Fibroblast of lung (primary cell): ENCODE data around the gene SOX3. TPM values are rescaled to one million over a fixed set of nuclear protein-coding genes. Genes with fewer than 3 reads are reported as not detected.

Source experiments
- DNase-seq, 2 donors: peaks; one replicate each; pipeline versions ENCODE4 v3.0.0 to v3.0.0-alpha.2; 2010; ENCODE audit warnings: low read depth in 2 of 2
- H2AFZ ChIP-seq: 2 replicates; pipeline ENCODE4 v1.5.1; 2012; ENCODE audit warnings: low read length, control low read depth, inconsistent platforms
- H3K27ac ChIP-seq: 2 replicates; pipeline ENCODE4 v1.5.1; 2011; ENCODE audit warnings: low read length, control low read depth; ENCODE audit not compliant: insufficient read depth
- H3K27me3 ChIP-seq: 2 replicates; pipeline ENCODE4 v1.5.1; 2011; ENCODE audit warnings: mild to moderate bottlenecking, low read length; ENCODE audit not compliant: control insufficient read depth, insufficient read depth
- H3K36me3 ChIP-seq: 2 replicates; pipeline ENCODE4 v1.5.1; 2011; ENCODE audit warnings: low read length; ENCODE audit not compliant: control insufficient read depth, insufficient read depth
- H3K4me1 ChIP-seq: 2 replicates; pipeline ENCODE4 v1.5.1; 2011; ENCODE audit warnings: low read length; ENCODE audit not compliant: control insufficient read depth, insufficient read depth; ENCODE audit errors: extremely low read depth
- H3K4me2 ChIP-seq: 2 replicates; pipeline ENCODE4 v1.5.1; 2011; ENCODE audit warnings: low read length, control low read depth; ENCODE audit not compliant: insufficient read depth; ENCODE audit errors: extremely low read depth
- H3K4me3 ChIP-seq, 4 experiments: fragments of 200-600 bp in 1 of 4; sonication (generic) in 1 of 4; replicated peaks in 1 of 4; 2 replicates each; pipeline ENCODE4 v1.5.1; 2011 to 2016; ENCODE audit warnings: low read length in 4 of 4, low read depth in 3 of 4, mild to moderate bottlenecking in 3 of 4, control low read depth in 2 of 4, inconsistent platforms in 1 of 4, mixed read lengths in 1 of 4; ENCODE audit not compliant: insufficient read depth in 1 of 4; ENCODE audit errors: control extremely low read depth in 1 of 4
- H3K79me2 ChIP-seq: 2 replicates; pipeline ENCODE4 v1.5.1; 2012; ENCODE audit warnings: mild to moderate bottlenecking, low read length, inconsistent platforms; ENCODE audit not compliant: control insufficient read depth, insufficient read depth
- H3K9ac ChIP-seq: 2 replicates; pipeline ENCODE4 v1.5.1; 2011; ENCODE audit warnings: mild to moderate bottlenecking, low read length, control low read depth; ENCODE audit not compliant: insufficient read depth
- H3K9me3 ChIP-seq: 2 replicates; pipeline ENCODE4 v1.5.1; 2012; ENCODE audit warnings: low read depth, low read length; ENCODE audit not compliant: control insufficient read depth, insufficient read depth
- H4K20me1 ChIP-seq: 2 replicates; pipeline ENCODE4 v1.5.1; 2011; ENCODE audit warnings: low read length; ENCODE audit not compliant: control insufficient read depth, insufficient read depth; ENCODE audit errors: extremely low read depth
- EZH2 ChIP-seq: IDR thresholded peaks from 2 replicates; pipeline ENCODE4 v1.5.1; 2012; ENCODE audit warnings: low read length, control low read depth, mild to moderate bottlenecking; ENCODE audit errors: missing control alignments
- polyA plus RNA-seq, 2 donors: library from polyadenylated mRNA; depleted of rRNA in 1 of 2; stranded (reverse) in 1 of 2; unstranded in 1 of 2; fragments of >200 nt; gene quantifications; 2 replicates each; pipeline ENCODE4 v1.2.1, GENCODE V29; 2011 to 2012; ENCODE audit warnings: missing spikeins in 1 of 2
- total RNA-seq: library from RNA; depleted of rRNA; stranded (reverse); fragments of >200 nt; gene quantifications from 2 replicates; pipeline ENCODE4 v1.2.1, GENCODE V29; 2014
- TF ChIP-seq, protein P1 (sequence below), 2 donors: IDR thresholded peaks in 1 of 2; conservative IDR thresholded peaks in 1 of 2; 1 replicate in 1 of 2; 2 replicates in 1 of 2; pipeline ENCODE4 v1.5.1; 2011 to 2012; ENCODE audit warnings: low read length in 2 of 2, control low read depth in 1 of 2, inconsistent platforms in 1 of 2, low read depth in 1 of 2, mild to moderate bottlenecking in 1 of 2

The SOX3 gene
- total and polyA plus RNA-seq, 2 donors (not counting 1 experiment from before 2014, with no cell fraction given): 0.02 TPM; not detected in 1

- H4K20me1 ChIP-seq: no peaks in the 10 kb centered on the region
- TF ChIP-seq EZH2: peak; percentile 89
- TF ChIP-seq, protein P1, sequence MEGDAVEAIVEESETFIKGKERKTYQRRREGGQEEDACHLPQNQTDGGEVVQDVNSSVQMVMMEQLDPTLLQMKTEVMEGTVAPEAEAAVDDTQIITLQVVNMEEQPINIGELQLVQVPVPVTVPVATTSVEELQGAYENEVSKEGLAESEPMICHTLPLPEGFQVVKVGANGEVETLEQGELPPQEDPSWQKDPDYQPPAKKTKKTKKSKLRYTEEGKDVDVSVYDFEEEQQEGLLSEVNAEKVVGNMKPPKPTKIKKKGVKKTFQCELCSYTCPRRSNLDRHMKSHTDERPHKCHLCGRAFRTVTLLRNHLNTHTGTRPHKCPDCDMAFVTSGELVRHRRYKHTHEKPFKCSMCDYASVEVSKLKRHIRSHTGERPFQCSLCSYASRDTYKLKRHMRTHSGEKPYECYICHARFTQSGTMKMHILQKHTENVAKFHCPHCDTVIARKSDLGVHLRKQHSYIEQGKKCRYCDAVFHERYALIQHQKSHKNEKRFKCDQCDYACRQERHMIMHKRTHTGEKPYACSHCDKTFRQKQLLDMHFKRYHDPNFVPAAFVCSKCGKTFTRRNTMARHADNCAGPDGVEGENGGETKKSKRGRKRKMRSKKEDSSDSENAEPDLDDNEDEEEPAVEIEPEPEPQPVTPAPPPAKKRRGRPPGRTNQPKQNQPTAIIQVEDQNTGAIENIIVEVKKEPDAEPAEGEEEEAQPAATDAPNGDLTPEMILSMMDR (conservative IDR thresholded peaks at IDR 0.05 in 1 of 2, IDR thresholded peaks at IDR 0.05 in 1 of 2; ENCODE audit: low read depth in 1 of 2, low read length in 2 of 2): no peak
- no peak overlapping the region for H3K4me3 ChIP-seq
- no peaks in the 10 kb centered on the region for H3K36me3 ChIP-seq
- no peaks in the 10 kb centered on the region for H3K9me3 ChIP-seq
- no peaks in the 10 kb centered on the region for H3K79me2 ChIP-seq
- no peak for DNase-seq
- no peak overlapping the region for H3K27ac ChIP-seq
- H3K9ac ChIP-seq: no peak overlapping the region
- H2AFZ ChIP-seq: no peak overlapping the region
- H3K4me1 ChIP-seq: no peaks in the 10 kb centered on the region
- no peak overlapping the region for H3K4me2 ChIP-seq
- peaks cover 37% of the 10 kb centered on the region for H3K27me3 ChIP-seq
Measured at GRCh38 chrX:140507223-140507981, 2.5 kb upstream of the SOX3 start.

DNA sequence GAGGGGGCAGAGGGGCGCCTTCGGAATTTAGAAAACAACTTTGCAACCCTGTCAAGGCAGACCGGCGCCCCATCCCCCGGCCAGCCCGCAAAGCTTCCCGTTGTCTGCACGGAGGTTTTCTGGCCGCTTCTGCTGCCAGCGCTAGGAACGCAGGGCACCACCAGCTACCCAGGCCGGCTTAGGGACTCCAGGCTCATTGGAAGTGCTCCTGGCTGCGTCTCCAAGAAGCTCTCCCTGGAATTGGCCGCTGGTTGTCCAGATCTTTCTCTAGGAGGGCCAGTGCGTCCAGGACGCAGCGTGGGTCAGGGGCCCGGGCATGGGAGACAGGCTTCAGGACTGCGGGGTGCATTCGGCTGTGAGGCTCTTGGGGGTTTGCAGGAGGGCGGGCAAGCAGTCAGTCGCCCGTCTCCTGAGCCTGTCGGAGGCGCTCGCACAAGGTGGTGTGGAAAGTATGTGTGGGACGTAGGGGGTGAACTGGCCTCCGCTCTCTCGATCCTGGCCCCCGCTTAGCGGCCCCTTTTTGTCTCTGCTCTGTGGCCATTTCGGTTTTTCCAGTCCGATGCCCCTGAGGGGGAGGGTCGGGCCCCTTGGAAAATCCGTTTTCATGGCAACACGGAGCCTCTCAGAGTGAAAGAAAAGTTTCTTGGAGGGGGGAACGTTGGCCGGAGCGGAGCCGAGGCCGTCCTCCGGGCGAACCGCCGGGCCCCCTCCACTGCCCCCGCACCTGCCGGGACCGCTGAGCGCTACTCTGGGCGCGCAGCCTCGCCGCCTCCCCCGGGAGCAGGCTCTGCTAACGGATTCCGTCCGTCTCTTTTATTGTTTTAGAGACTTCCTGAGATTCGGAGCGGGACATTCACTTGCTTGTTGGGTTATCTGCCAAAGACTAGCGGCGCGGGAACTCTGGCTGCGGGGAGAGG, 810 bp upstream of the SOX3 start:
- Histone ChIP-seq H3K9ac (no peak overlapping the region), H3K4me2 (no peak overlapping the region), H2AFZ (no peak overlapping the region), H3K36me3 (no peaks in the 10 kb centered on the region), H3K27me3 (peaks cover 43% of the 10 kb centered on the region), H3K9me3 (no peaks in the 10 kb centered on the region), H3K79me2 (no peaks in the 10 kb centered on the region), H3K4me1 (no peaks in the 10 kb centered on the region), H3K27ac (no peak overlapping the region), H3K4me3 (no peak overlapping the region), H4K20me1 (no peaks in the 10 kb centered on the region)
- DNase-seq: no peak
- TF ChIP-seq EZH2: no peak
- TF ChIP-seq, protein P1 (conservative IDR thresholded peaks at IDR 0.05 in 1 of 2, IDR thresholded peaks at IDR 0.05 in 1 of 2; ENCODE audit: low read depth in 1 of 2, low read length in 2 of 2): no peak

GRCh38 chrX:140503714-140504351, 1.0 kb downstream of the SOX3 start:
- H3K27me3 ChIP-seq: peaks cover 39% of the 10 kb centered on the region
- no peaks in the 10 kb centered on the region for H3K4me1 ChIP-seq
- no peaks in the 10 kb centered on the region for H3K36me3 ChIP-seq
- no peaks in the 10 kb centered on the region for H4K20me1 ChIP-seq
- H3K79me2 ChIP-seq: no peaks in the 10 kb centered on the region
- H3K27ac ChIP-seq: no peak overlapping the region
- no peak for TF ChIP-seq EZH2
- TF ChIP-seq, protein P1 (conservative IDR thresholded peaks at IDR 0.05 in 1 of 2, IDR thresholded peaks at IDR 0.05 in 1 of 2; ENCODE audit: low read depth in 1 of 2, low read length in 2 of 2): no peak
- no peak overlapping the region for H3K4me3 ChIP-seq
- peak overlapping the region; percentile 25 for H3K4me2 ChIP-seq
- no peaks in the 10 kb centered on the region for H3K9me3 ChIP-seq
- no peak overlapping the region for H3K9ac ChIP-seq
- DNase-seq: peak in 1 of 2 donors; percentile 34
- H2AFZ ChIP-seq: no peak overlapping the region
